ENCODE data around the gene LRP1B. TPM values are rescaled to one million over a fixed set of nuclear protein-coding genes. Genes with fewer than 3 reads are reported as not detected.

LRP1B gene
- total RNA-seq, 1 donor from 2014 or later: 8.8 TPM

GRCh38 chr2:142119347-142119746, 11.5 kb downstream of the LRP1B start:
- Histone ChIP-seq H3K27ac (no peak overlapping the region), H3K36me3 (no peaks in the 10 kb centered on the region), H3K4me1 (no peaks in the 10 kb centered on the region), H3K4me3 (no peak overlapping the region), H3K27me3 (no peaks in the 10 kb centered on the region), H3K9me3 (no peaks in the 10 kb centered on the region)
- DNase-seq (ENCODE audit: extremely low spot score in 2 of 2): no peak
- intact Hi-C loops (cut with DNase I): no loop called here
- no peak for TF ChIP-seq POLR2A (IDR thresholded peaks at IDR 0.05)
- no peak for TF ChIP-seq CTCF (IDR thresholded peaks at IDR 0.05)
- no peak for TF ChIP-seq POLR2AphosphoS5 (IDR thresholded peaks at IDR 0.05; ENCODE audit: insufficient read depth in 1 of 2, low read depth in 1 of 2)

GRCh38 chr2:142112757-142113221, 18.0 kb downstream of the LRP1B start:
- H3K36me3 ChIP-seq: no peaks in the 10 kb centered on the region
- DNase-seq (ENCODE audit: extremely low spot score in 2 of 2): no peak
- H3K27ac ChIP-seq: no peak overlapping the region
- H3K4me1 ChIP-seq: no peaks in the 10 kb centered on the region
- H3K27me3 ChIP-seq: no peaks in the 10 kb centered on the region
- H3K4me3 ChIP-seq: no peak overlapping the region
- intact Hi-C loops (cut with DNase I): no loop called here
- TF ChIP-seq POLR2A (IDR thresholded peaks at IDR 0.05): no peak
- peak in 1 of 2 donors; percentile 47 for TF ChIP-seq POLR2AphosphoS5 (IDR thresholded peaks at IDR 0.05; ENCODE audit: insufficient read depth in 1 of 2, low read depth in 1 of 2)
- TF ChIP-seq CTCF (IDR thresholded peaks at IDR 0.05): peak in 1 of 3 experiments; percentile 15
- H3K9me3 ChIP-seq: no peaks in the 10 kb centered on the region

GRCh38 chr2:142104134-142104758, 26.6 kb downstream of the LRP1B start:
- intact Hi-C loops (cut with DNase I): no loop called here
- Histone ChIP-seq H3K9me3 (no peaks in the 10 kb centered on the region), H3K36me3 (no peaks in the 10 kb centered on the region), H3K4me1 (peaks cover 5% of the 10 kb centered on the region), H3K27ac (no peak overlapping the region), H3K4me3 (no peak overlapping the region), H3K27me3 (no peaks in the 10 kb centered on the region)
- TF ChIP-seq CTCF (IDR thresholded peaks at IDR 0.05) (no peak), POLR2AphosphoS5 (IDR thresholded peaks at IDR 0.05; ENCODE audit: insufficient read depth in 1 of 2, low read depth in 1 of 2) (no peak), POLR2A (IDR thresholded peaks at IDR 0.05) (no peak)
- no peak for DNase-seq (ENCODE audit: extremely low spot score in 2 of 2)

- Histone ChIP-seq H3K27me3 (no peaks in the 10 kb centered on the region), H3K9me3 (no peaks in the 10 kb centered on the region), H3K4me1 (peaks cover 5% of the 10 kb centered on the region), H3K4me3 (no peak overlapping the region), H3K36me3 (no peaks in the 10 kb centered on the region), H3K27ac (no peak overlapping the region)
- no peak for DNase-seq (ENCODE audit: extremely low spot score in 2 of 2)
- intact Hi-C loops (cut with DNase I): no loop called here
- no peak for TF ChIP-seq POLR2AphosphoS5 (IDR thresholded peaks at IDR 0.05; ENCODE audit: insufficient read depth in 1 of 2, low read depth in 1 of 2)
- TF ChIP-seq CTCF (IDR thresholded peaks at IDR 0.05): no peak
- no peak for TF ChIP-seq POLR2A (IDR thresholded peaks at IDR 0.05)
These were observed 29.8 kb downstream of the LRP1B start for GRCh38 chr2:142100970-142101369.

- TF ChIP-seq POLR2A (IDR thresholded peaks at IDR 0.05) (no peak), POLR2AphosphoS5 (IDR thresholded peaks at IDR 0.05; ENCODE audit: insufficient read depth in 1 of 2, low read depth in 1 of 2) (no peak), CTCF (IDR thresholded peaks at IDR 0.05) (no peak)
- no peak for DNase-seq (ENCODE audit: extremely low spot score in 2 of 2)
- no peaks in the 10 kb centered on the region for H3K9me3 ChIP-seq
- H3K4me1 ChIP-seq: peaks cover 5% of the 10 kb centered on the region
- H3K27ac ChIP-seq: no peak overlapping the region
- H3K27me3 ChIP-seq: no peaks in the 10 kb centered on the region
- no peak overlapping the region for H3K4me3 ChIP-seq
- intact Hi-C loops (cut with DNase I): no loop called here
- H3K36me3 ChIP-seq: no peaks in the 10 kb centered on the region
These were observed 30.5 kb downstream of the LRP1B start for GRCh38 chr2:142100139-142100873.

Data from vagina (tissue), 2 donors.